AML-193 (cell line): ENCODE measurements around the gene ZNF316.

Experiments
- DNase-seq, 2 experiments: peaks; one replicate each; lab custom pipeline; 2025; lab: John Stamatoyannopoulos, UW

The ZNF316 gene

DNA sequence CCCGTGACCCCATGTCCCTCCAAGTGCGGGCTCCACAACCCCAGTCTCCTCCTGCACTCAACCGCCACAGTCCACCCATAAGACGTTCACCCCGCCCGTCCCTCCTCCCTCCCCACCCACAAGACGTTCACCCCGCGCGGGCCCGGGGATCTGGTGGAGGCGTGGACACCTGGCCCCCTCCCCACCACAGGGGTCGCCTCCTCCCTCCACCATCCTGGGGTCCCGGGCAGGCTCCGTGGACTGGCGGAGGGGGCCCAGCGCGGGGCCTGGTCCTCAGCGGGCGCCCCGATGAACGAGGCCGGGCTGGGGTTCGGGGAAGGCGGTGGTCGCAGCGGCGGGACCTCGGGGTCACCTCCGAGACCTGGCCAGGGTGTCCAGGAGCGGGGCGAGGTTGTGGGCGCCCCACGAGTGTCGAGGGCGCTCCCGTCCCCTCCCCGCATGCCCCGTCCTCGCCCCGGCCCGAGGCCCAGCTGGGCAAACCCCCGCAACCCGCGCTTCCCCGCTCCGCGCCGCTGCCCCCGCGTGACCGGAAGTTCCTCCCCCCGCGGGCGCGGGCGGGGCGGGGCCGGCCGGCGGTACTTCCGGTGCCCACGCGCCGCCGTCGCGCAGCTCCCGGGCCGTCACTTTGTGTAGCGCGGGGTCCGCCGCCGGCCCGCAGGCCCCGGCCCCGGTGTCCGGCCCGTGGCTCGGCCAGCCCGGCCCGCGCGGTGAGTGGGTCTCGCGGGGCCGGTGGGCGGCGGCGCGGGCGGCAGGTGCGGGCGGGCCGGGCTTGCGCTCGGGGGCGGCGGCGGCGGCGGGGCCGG, at the start of gene ZNF316:
ZNF316 (plus strand) TSS at position 578 of the 803 bp plus-strand sequence. CDS start 5,092 bp downstream, outside the sequence.
- peak; percentile 11 to 31 for DNase-seq

GRCh38 chr7:6588566-6588965, 48.6 kb upstream of the ZNF316 start:
- DNase-seq, result no peak

DNA sequence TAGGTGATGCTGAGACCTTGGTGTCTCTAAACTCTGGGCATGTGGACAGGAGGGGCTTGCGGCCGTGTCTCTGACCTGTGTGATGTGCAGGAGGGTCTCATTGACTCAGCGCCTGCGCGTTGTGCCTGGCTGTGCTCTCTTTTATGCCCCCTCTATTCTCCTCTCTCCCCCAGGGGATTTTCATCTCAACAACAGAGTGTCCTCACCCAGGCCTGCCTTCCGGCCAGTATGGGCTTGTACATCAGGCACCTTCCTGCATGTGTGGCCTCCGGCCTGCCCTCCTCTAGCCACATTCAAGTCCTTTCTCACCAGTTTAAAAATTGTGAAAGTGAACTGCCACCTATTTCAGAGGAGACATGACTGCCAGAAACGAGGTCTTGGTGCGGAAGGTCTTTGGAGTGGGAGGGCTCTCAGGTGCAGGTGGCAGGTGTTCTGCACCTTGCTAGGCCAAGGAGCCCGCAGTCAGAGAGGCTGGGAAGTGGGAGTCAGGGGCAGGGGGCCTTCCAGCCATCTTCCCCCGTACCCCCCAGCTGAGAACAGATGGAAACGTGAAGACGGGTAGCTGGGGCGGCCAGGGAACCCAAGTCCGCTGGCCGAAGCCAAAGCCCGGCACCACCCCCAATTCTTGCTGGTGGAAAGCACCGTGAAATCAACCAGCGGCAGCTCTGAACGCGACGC, 47.8 kb upstream of the ZNF316 start:
- DNase-seq, result no peak

- peak; percentile 56 to 61 for DNase-seq
Measured at GRCh38 chr7:6589829-6590644, 47.1 kb upstream of the ZNF316 start, which contains the start of gene INTS15. Gene INTS15, plus strand, starts transcription at chr7:6590021. Its CDS starts 263 bp downstream, at chr7:6590284.

DNA sequence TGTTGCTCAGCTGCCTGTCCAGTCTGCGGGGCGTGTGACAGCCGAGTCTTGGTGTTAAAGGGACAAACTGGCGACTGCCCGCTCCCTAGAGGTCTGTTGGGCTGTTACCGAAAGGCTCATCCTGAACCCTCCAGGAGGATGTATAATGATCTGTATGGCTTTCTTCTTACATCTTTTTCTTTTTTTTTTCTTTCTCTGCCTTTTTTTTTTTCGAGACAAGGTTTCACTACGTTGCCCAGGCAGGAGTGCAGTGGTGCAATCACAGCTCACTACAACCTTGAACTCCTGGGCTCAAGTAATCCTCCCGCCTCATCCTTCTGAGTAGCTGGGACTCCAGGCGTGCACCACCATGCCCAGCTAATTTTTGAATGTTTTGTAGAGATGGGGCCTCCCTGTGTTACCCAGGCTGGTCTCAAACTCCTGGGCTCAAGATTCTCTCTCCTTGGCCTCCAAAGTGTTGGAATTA, 46.4 kb upstream of the ZNF316 start:
- DNase-seq, result peak; percentile 9 to 21

DNA sequence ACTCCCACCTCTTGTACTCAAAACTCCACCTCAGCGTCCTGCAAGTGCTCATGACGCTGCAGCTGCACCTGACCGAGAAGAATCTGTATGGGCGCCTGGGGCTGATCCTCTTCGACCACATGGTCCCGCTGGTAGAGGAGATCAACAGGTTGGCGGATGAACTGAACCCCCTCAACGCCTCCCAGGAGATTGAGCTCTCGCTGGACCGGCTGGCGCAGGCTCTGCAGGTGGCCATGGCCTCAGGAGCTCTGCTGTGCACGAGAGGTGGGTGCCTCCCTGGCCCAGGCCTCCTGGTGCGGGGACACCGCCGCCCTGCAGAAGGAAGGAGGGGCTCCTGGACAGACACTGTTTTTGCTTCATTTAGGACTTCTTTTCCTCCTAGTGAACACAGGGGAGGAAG, 37.0 kb upstream of the ZNF316 start:
- no peak for DNase-seq

DNA sequence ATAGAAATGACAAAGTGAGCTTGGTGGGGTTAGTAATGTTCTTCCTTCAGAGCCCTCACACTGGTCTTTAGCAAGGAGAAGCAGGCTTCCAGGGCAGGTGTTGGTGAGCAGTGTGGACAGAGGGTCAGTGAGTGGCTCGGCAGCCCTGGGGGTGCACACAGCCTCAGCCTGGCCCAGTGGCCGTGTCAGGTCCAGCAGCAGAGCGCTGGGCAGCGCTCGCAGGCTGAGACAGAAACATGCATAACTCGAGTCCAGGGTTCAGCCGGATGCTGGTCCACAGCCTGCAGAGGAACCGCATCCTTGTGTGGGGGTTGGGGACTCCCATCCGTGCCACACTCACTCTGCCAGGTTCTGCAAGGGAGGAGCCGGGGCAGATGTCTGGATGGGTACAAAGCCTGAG, 32.7 kb upstream of the ZNF316 start:
- no peak for DNase-seq

DNA sequence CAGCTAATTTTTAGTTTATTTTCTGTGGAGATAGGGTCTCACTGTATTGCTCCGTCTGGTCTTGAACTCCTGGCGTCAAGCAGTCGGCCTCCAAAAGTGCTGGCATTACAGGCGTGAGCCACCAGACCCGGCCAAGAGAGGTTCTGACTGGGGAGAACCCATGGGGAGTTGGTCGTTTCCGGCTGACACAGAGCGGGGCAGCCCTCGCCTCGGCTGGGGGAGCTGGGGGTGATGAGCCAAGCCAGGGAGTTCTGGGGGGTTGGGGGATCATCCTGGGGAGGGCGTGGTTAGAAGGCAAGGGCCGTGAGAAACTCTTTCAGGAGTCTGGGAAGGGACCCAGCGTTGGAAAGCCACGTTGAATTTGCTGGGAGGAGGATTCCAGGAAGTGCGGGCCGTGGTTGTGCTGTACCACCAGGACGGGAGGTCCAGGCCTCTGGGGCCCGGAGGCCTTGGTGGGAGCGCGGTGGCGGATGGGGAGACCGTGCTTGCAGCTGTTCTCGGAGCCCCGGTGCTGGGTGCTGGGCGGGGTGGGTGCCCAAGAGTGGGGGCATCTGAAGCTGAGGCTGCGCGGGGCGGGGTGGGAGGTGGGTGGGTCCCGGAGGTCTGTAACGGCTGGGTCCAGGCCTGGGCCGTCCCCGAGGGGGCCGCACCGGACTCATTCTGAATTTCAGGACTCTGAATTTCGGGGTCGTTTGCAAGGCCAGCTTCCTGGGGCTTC, 30.1 kb upstream of the ZNF316 start:
- no peak for DNase-seq

DNA sequence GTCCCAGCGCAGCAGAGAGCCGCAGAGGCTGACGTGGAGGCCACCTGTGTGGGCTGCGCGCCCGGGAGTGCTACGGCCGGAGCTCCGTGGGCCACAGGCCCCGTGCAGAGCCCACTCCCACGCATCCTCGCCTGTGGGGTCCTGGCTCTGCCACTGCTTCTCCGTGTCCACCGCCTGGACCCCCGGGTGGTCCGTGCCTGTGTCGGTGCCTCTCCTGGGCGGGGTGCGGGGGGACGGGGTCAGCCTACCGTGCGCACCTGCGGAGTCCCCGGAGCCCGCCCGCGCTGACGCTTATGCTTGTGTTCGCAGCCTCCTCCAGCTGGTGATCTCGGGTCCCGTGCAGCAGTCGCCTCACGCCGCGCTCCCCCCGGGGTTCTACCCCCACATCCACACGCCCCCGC, 29.5 kb upstream of the ZNF316 start:
- DNase-seq, result no peak

DNA sequence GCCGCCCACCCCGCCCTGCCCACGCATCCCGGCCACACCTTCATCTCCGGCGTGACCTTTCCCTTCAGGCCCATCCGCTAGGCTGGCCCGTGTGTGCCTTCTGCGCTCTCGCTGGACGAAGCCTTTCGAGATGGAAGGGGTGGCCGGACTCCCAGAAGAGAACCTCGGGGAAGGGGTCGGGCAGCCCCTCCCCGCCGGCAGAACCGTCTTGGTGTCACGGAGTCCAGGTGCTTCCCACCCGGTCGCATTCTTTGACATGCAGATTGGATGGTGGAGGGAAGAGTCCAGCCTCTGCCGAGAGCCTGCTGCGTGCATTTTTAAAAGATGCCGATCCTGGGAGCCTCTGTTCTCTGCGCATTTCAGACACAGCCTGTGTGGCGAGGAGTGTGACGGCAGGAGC, 29.0 kb upstream of the ZNF316 start:
- no peak for DNase-seq

GRCh38 chr7:6608794-6609193, 28.3 kb upstream of the ZNF316 start:
- DNase-seq, result no peak

- no peak for DNase-seq
Measured at GRCh38 chr7:6612819-6613218, 24.3 kb upstream of the ZNF316 start.

- no peak for DNase-seq
Measured at GRCh38 chr7:6613706-6614105, 23.4 kb upstream of the ZNF316 start.

DNA sequence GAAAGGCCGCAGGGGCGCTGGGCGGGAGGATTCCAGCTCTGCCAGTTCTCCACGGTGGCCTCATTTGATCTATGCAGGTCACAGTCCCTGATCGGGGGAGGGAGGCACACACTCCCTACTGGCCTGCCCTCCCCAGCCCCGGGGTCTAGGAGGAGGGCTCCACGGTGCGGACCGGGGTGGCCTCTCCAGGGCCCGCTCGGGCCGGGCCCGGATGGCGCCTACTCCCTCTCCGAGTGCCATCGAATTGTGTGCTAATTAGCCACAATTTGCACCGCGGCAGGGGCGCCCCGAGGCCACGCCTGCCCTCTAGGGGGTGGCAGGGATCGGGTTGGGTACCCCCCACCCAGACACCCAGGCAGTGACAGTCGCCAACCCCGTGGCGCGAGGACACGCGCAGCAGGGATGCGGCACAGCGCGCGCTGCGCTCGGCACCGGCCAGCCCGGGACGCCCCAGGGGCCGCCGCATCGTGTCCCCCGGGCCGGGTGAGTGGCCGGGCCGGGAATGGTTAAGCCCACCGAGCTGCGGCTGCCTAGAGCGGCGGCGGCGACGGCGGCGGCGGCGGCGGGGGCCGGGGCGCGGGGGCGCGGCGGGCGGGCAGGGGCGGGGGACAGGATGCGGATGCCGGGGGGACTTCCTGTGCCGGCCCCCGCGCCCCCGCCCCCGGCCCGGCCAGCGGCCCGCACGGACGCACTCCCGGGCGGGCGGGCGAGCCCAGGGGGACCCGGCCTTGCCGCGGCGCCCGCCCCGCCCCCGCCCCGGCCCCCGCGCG, 22.0 kb upstream of the ZNF316 start, which contains the start of gene ZNF853:
ZNF853 (plus strand) TSS at position 658 of the 770 bp plus-strand sequence. CDS start 565 bp downstream, outside the sequence.
- no peak for DNase-seq

- no peak for DNase-seq
Measured at GRCh38 chr7:6615723-6616555, 21.2 kb upstream of the ZNF316 start.

DNA sequence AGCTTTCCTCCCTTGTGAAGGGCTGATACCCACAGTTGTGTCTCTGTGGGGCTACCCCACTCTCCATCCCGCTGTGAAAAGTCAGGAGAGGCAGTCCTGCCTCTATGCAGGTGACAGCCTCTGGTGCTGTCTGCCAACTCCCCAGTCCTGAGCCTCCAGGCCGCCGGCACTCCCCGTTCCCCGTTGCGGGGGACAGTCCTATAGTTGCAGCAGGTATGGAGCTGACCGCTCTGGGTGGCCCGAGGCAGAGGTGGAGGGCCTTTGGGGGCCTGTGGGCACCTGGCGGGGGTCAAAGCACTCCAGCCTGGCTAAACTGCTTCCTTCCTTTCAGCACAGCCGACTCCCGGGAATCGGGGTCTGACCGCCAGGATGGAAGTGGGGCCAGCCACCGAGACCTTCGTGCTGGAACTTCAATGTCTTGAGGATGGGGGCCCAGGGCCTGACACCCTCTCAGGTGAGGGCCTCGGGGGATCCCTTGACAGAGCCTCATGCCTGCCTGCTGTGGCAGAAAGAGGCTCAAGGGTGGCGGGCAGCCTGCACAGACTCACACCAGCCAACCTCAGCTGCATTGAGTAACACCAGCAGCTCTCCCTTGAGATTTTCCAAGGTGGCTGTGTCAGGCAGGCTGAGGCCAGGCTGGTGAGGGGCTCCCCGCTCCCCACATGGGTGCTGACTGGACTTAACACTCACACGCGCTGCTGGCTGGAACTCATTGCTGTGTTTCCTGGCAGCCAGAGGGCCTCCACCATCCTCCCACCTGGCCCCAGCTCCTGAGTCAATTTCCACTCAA, 20.1 kb upstream of the ZNF316 start:
- no peak for DNase-seq

- DNase-seq, result no peak
Measured at GRCh38 chr7:6618621-6619020, 18.5 kb upstream of the ZNF316 start.

- DNase-seq, result no peak
Measured at GRCh38 chr7:6619961-6620360, 17.2 kb upstream of the ZNF316 start.
